K562 (cell line): ENCODE measurements around the gene SCAP. TPM values are rescaled to one million over a fixed set of nuclear protein-coding genes. Genes with fewer than 3 reads are reported as not detected.

Experiments used
- CGGBP1 ChIP-seq: fragments of 250-450 bp; sonication (Bioruptor Pico); IDR thresholded peaks from 2 replicates; pipeline ENCODE4 v1.9.0; 2021; ENCODE audit warnings: mild to moderate bottlenecking
- CREB1 ChIP-seq, 2 experiments: sonication (generic) in 1 of 2; formaldehyde crosslinking in 1 of 2; IDR thresholded peaks; 2 replicates each; pipeline versions ENCODE4 v1.6.1 to v1.8.0; 2012 to 2022; ENCODE audit warnings: inconsistent platforms in 1 of 2, mild to moderate bottlenecking in 1 of 2, missing genetic modification reagents in 1 of 2, moderate library complexity in 1 of 2
- EP300 ChIP-seq: IDR thresholded peaks from 2 replicates; pipeline ENCODE4 v1.6.1; 2012; ENCODE audit warnings: low read length, improper control_type of control experiment
- ETV1 ChIP-seq: fragments of 450-650 bp; conservative IDR thresholded peaks from 2 replicates; pipeline ENCODE4 v1.6.1; 2016; ENCODE audit warnings: missing genetic modification characterization, control low read depth, low read depth, missing compliant biosample characterization
- ETV5 ChIP-seq: sonication (generic); formaldehyde crosslinking; IDR thresholded peaks from 2 replicates; pipeline ENCODE4 v1.4.0; 2020; ENCODE audit warnings: low read depth, mild to moderate bottlenecking, missing genetic modification reagents
- FOSL1 ChIP-seq: fragments of 200-800 bp; sonication (Bioruptor generic); conservative IDR thresholded peaks from 2 replicates; pipeline ENCODE4 v1.6.1; 2016; ENCODE audit warnings: missing genetic modification characterization, missing compliant biosample characterization
- HMG20B ChIP-seq: fragments of 250-450 bp; sonication (Bioruptor Pico); IDR thresholded peaks from 2 replicates; pipeline ENCODE4 v1.5.0; 2021; ENCODE audit warnings: mild to moderate bottlenecking
- HNRNPL ChIP-seq: fragments of 200-400 bp; formaldehyde crosslinking; IDR thresholded peaks from 2 replicates; pipeline ENCODE4 v1.6.1; 2017; ENCODE audit warnings: low read depth, mild to moderate bottlenecking, low read length
- MAZ ChIP-seq, 2 experiments: fragments of 450-650 bp in 1 of 2; sonication (generic) in 1 of 2; formaldehyde crosslinking; IDR thresholded peaks in 1 of 2; conservative IDR thresholded peaks in 1 of 2; 2 replicates each; pipeline versions ENCODE4 v1.4.0 to v1.5.0; 2020; ENCODE audit warnings: mild to moderate bottlenecking in 1 of 2, missing genetic modification reagents in 1 of 2
- MTA1 ChIP-seq: fragments of 450-650 bp; IDR thresholded peaks from 2 replicates; pipeline ENCODE4 v1.6.1; 2017; ENCODE audit warnings: borderline replicate concordance
- NCOA4 ChIP-seq: fragments of 450-650 bp; IDR thresholded peaks from 2 replicates; pipeline ENCODE4 v1.6.1; 2018; ENCODE audit warnings: mild to moderate bottlenecking; ENCODE audit not compliant: partially characterized antibody
- NCOR1 ChIP-seq: fragments of 450-650 bp; IDR thresholded peaks from 2 replicates; pipeline ENCODE4 v1.6.1; 2016; ENCODE audit warnings: mild to moderate bottlenecking, moderate library complexity
- NR2C1 ChIP-seq, 2 experiments: fragments of 450-650 bp; IDR thresholded peaks; 2 replicates each; pipeline ENCODE4 v1.6.1; 2017; ENCODE audit warnings: mild to moderate bottlenecking in 2 of 2, antibody characterized with exemption in 1 of 2, inconsistent platforms in 1 of 2, missing compliant biosample characterization in 1 of 2, missing genetic modification characterization in 1 of 2
- PML ChIP-seq: IDR thresholded peaks from 2 replicates; pipeline ENCODE4 v1.6.1; 2012; ENCODE audit warnings: low read length, inconsistent platforms
- SMARCE1 ChIP-seq: fragments of 450-650 bp; IDR thresholded peaks from 2 replicates; pipeline ENCODE4 v1.7.1; 2016; ENCODE audit warnings: mild to moderate bottlenecking
- SPI1 ChIP-seq: IDR thresholded peaks from 2 replicates; pipeline ENCODE4 v1.6.1; 2011; ENCODE audit warnings: low read depth, low read length, control low read depth, borderline replicate concordance
- THRAP3 ChIP-seq: fragments of 450-650 bp; IDR thresholded peaks from 2 replicates; pipeline ENCODE4 v1.6.1; 2016; ENCODE audit warnings: mild to moderate bottlenecking, inconsistent platforms, borderline replicate concordance
- ZFP1 ChIP-seq: fragments of 450-650 bp; formaldehyde crosslinking; IDR thresholded peaks from 2 replicates; pipeline ENCODE4 v1.4.0; 2020; ENCODE audit warnings: mild to moderate bottlenecking, mixed read lengths
- ZFP91 ChIP-seq: sonication (generic); formaldehyde crosslinking; IDR thresholded peaks from 2 replicates; pipeline ENCODE4 v1.8.0; 2022; ENCODE audit warnings: mild to moderate bottlenecking, missing genetic modification reagents
- ZNF57 ChIP-seq: fragments of 450-650 bp; formaldehyde crosslinking; IDR thresholded peaks from 2 replicates; pipeline ENCODE4 v1.4.0; 2020; ENCODE audit warnings: mild to moderate bottlenecking, moderate library complexity
- ZNF707 ChIP-seq: fragments of 250-450 bp; sonication (Bioruptor Pico); conservative IDR thresholded peaks from 2 replicates; pipeline ENCODE4 v1.8.0; 2022; ENCODE audit warnings: inconsistent platforms, mild to moderate bottlenecking, moderate library complexity
- polyA plus RNA-seq, 8 experiments: library from polyadenylated mRNA; depleted of rRNA in 4 of 8; stranded (reverse) in 5 of 8; unstranded in 3 of 8; fragments of >200 nt; fragmentation: Nextera tagmentation in 2 of 8; fragmentation: Illumina TruSeq in 1 of 8; extraction: Ambion mirVana in 2 of 8; extraction: Trizol in 1 of 8; gene quantifications; 2 replicates each; pipeline versions ENCODE4 v1.2.1 to v1.2.3, GENCODE V29; 2011 to 2014; ENCODE audit warnings: inconsistent platforms in 1 of 8, missing spikeins in 1 of 8
- total RNA-seq, 7 experiments: library from RNA; depleted of rRNA in 6 of 7; stranded (reverse); fragments of >200 nt in 6 of 7; fragmentation: Illumina TruSeq in 2 of 7; extraction: Trizol in 2 of 7; gene quantifications; 2 replicates each; pipeline versions ENCODE4 v1.2.1 to v1.2.3, GENCODE V29; 2011 to 2021; ENCODE audit warnings: low replicate concordance in 1 of 7
- TF ChIP-seq, protein P1 (sequence below): sonication (generic); formaldehyde crosslinking; IDR thresholded peaks from 2 replicates; pipeline ENCODE4 v1.8.0; 2022; ENCODE audit warnings: mild to moderate bottlenecking, missing genetic modification reagents
- TF ChIP-seq, protein P2 (sequence below): fragments of 250-450 bp; sonication (Bioruptor Pico); IDR thresholded peaks from 2 replicates; pipeline ENCODE4 v1.5.0; 2022; ENCODE audit warnings: mild to moderate bottlenecking
- TF ChIP-seq, protein P3 (sequence below): sonication (generic); formaldehyde crosslinking; IDR thresholded peaks from 2 replicates; pipeline ENCODE4 v1.9.0; 2022; ENCODE audit warnings: mild to moderate bottlenecking, missing genetic modification reagents

The SCAP gene
- total and polyA plus RNA-seq, 9 of the 15 experiments (the other 6 are each of a cell fraction or from before 2014, with no cell fraction given), result 2.6 to 104 (median 37.8) TPM

- TF ChIP-seq, protein P1, sequence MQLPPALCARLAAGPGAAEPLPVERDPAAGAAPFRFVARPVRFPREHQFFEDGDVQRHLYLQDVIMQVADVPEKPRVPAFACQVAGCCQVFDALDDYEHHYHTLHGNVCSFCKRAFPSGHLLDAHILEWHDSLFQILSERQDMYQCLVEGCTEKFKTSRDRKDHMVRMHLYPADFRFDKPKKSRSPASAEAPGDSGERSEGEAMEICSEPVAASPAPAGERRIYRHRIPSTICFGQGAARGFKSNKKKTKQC, result no peak
- TF ChIP-seq ZFP91 (CRISPR knock-in tag), result no peak
- TF ChIP-seq HNRNPL, result no peak
- TF ChIP-seq CGGBP1 (CRISPR knock-in tag), result 0 out of 2 replicates have a peak, but pooled peaks have one; percentile 9
- TF ChIP-seq EP300, result peak; percentile 73; the same call in 1 of the 2 replicates
- peak; percentile 72; the same call in 1 of the 2 replicates for TF ChIP-seq SPI1
- TF ChIP-seq, protein P2, sequence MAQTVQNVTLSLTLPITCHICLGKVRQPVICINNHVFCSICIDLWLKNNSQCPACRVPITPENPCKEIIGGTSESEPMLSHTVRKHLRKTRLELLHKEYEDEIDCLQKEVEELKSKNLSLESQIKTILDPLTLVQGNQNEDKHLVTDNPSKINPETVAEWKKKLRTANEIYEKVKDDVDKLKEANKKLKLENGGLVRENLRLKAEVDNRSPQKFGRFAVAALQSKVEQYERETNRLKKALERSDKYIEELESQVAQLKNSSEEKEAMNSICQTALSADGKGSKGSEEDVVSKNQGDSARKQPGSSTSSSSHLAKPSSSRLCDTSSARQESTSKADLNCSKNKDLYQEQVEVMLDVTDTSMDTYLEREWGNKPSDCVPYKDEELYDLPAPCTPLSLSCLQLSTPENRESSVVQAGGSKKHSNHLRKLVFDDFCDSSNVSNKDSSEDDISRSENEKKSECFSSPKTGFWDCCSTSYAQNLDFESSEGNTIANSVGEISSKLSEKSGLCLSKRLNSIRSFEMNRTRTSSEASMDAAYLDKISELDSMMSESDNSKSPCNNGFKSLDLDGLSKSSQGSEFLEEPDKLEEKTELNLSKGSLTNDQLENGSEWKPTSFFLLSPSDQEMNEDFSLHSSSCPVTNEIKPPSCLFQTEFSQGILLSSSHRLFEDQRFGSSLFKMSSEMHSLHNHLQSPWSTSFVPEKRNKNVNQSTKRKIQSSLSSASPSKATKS, result no peak
- no peak for TF ChIP-seq ZFP1 (CRISPR knock-in tag)
- no peak for TF ChIP-seq FOSL1 (tag)
- TF ChIP-seq MAZ (CRISPR knock-in tag; conservative IDR thresholded peaks at IDR 0.05 in 1 of 2, IDR thresholded peaks at IDR 0.05 in 1 of 2), result 0 out of 4 replicates have a peak, but pooled peaks of 1 of the 2 experiments have one; percentile 24
- TF ChIP-seq ETV1 (tag), result 0 out of 2 replicates have a peak, but pooled peaks have one; percentile 26
- TF ChIP-seq ZNF707 (CRISPR knock-in tag), result no peak
- TF ChIP-seq HMG20B (CRISPR knock-in tag), result no peak
- TF ChIP-seq NR2C1 (IDR thresholded peaks at IDR 0.05), result 0 out of 2 replicates have a peak, but pooled peaks have one; percentile 17
- peak; percentile 40 for TF ChIP-seq NR2C1 (tag; IDR thresholded peaks at IDR 0.05)
- peak; percentile 65; the same call in 1 of the 2 replicates for TF ChIP-seq PML
- TF ChIP-seq NCOA4, result no peak
- TF ChIP-seq CREB1 (IDR thresholded peaks at IDR 0.05), result peak; percentile 42; the same call in 1 of the 2 replicates
- 0 out of 2 replicates have a peak, but pooled peaks have one; percentile 52 for TF ChIP-seq CREB1 (CRISPR knock-in tag; IDR thresholded peaks at IDR 0.05)
- peak; percentile 72 for TF ChIP-seq ETV5 (CRISPR knock-in tag)
- no peak for TF ChIP-seq ZNF57 (CRISPR knock-in tag)
- no peak; the same call in 1 of the 2 replicates for TF ChIP-seq THRAP3
- peak; percentile 87 for TF ChIP-seq NCOR1
- TF ChIP-seq SMARCE1, result peak; percentile 75; the same call in 1 of the 2 replicates
- 0 out of 2 replicates have a peak, but pooled peaks have one; percentile 38 for TF ChIP-seq MTA1
- TF ChIP-seq, protein P3, sequence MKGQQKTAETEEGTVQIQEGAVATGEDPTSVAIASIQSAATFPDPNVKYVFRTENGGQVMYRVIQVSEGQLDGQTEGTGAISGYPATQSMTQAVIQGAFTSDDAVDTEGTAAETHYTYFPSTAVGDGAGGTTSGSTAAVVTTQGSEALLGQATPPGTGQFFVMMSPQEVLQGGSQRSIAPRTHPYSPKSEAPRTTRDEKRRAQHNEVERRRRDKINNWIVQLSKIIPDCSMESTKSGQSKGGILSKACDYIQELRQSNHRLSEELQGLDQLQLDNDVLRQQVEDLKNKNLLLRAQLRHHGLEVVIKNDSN (CRISPR knock-in tag), result 0 out of 2 replicates have a peak, but pooled peaks have one; percentile 15
Measured at GRCh38 chr3:47503033-47503432, 27.3 kb upstream of the SCAP start (continued).
